Measurements from ENCODE around the gene PPP1R1A. TPM values are rescaled to one million over a fixed set of nuclear protein-coding genes. Genes with fewer than 3 reads are reported as not detected.
A peak's percentile ranks its signal among the peaks of the same experiment; 100 is the strongest.

Gene PPP1R1A
- total RNA-seq, 1 experiment from 2014 or later: 8.5 TPM

- H4K20me1 ChIP-seq (ENCODE audit: control insufficient read depth, insufficient read depth, insufficient read length): no peaks in the 10 kb centered on the region
- no peaks in the 10 kb centered on the region for H3K79me1 ChIP-seq (ENCODE audit: insufficient read depth, low read depth, low read length, poor library complexity, severe bottlenecking)
- no peak overlapping the region for H2BK12ac ChIP-seq (ENCODE audit: insufficient read length, low read depth, low read length)
- no peak overlapping the region for H3K27ac ChIP-seq (ENCODE audit: insufficient read length, low read depth, low read length)
- H3K27me3 Mint-ChIP-seq (ENCODE audit: low read depth): peaks cover 100% of the 10 kb centered on the region
- no peaks in the 10 kb centered on the region for H3K79me2 ChIP-seq (ENCODE audit: insufficient read depth, low read length)
- H2AFZ ChIP-seq (ENCODE audit: low read length): no peak overlapping the region
- no peak overlapping the region for H2BK5ac ChIP-seq (ENCODE audit: insufficient read length, low read length)
- no CpG with 5 or more reads among the region's 3 CpGs for WGBS (ENCODE audit: extremely low coverage, insufficient read length, low lambda C conversion rate)
- no peak overlapping the region for H2BK20ac ChIP-seq (ENCODE audit: low read depth, low read length, poor library complexity, severe bottlenecking)
- no peak for TF ChIP-seq CTCF (conservative IDR thresholded peaks at IDR 0.05)
- H3K4me2 ChIP-seq (ENCODE audit: insufficient read depth, insufficient read length, low read length): no peak overlapping the region
- no peak overlapping the region for H3K27ac Mint-ChIP-seq
- no peak overlapping the region for H3K18ac ChIP-seq (ENCODE audit: insufficient read length, low read depth, low read length)
- H2BK120ac ChIP-seq (ENCODE audit: low read depth, low read length, poor library complexity, severe bottlenecking): no peak overlapping the region
- no peak overlapping the region for H2BK15ac ChIP-seq (ENCODE audit: low read depth, low read length)
- no peaks in the 10 kb centered on the region for H3K4me1 ChIP-seq (ENCODE audit: insufficient read depth, low read length)
- H4K8ac ChIP-seq (replicated peaks; ENCODE audit: insufficient read length, low read depth, low read length): no peak overlapping the region
- no peak overlapping the region for H3T11ph ChIP-seq (ENCODE audit: low read length)
- H4K5ac ChIP-seq (ENCODE audit: insufficient read length, low read depth, low read length): no peak overlapping the region
- no peaks in the 10 kb centered on the region for H3K36me3 Mint-ChIP-seq (ENCODE audit: insufficient read depth in 1 of 3, low read depth in 3 of 3)
- H3K14ac ChIP-seq (ENCODE audit: insufficient read depth, low read length): no peak overlapping the region
- no peak overlapping the region for H3K23ac ChIP-seq (ENCODE audit: insufficient read length, low read depth, low read length)
- H3K9me3 ChIP-seq (ENCODE audit: control insufficient read depth, low read depth, low read length): no peaks in the 10 kb centered on the region
- H2AK5ac ChIP-seq (ENCODE audit: insufficient read length, low read length): no peak overlapping the region
- no peak overlapping the region for H3K9ac ChIP-seq (ENCODE audit: extremely low read depth, insufficient read length, low read length)
- H4K91ac ChIP-seq (ENCODE audit: insufficient read length, low read depth, low read length): no peak overlapping the region
- H3K4me1 Mint-ChIP-seq: no peaks in the 10 kb centered on the region
- no peak overlapping the region for H3K56ac ChIP-seq (ENCODE audit: insufficient read length, low read depth, low read length)
- H3K9me3 Mint-ChIP-seq: no peaks in the 10 kb centered on the region; a peak in 1 of 5 replicates
- peaks cover 27% of the 10 kb centered on the region; the same call in 1 of the 2 replicates for H3K27me3 ChIP-seq (ENCODE audit: insufficient read depth, low read length)
- peak; percentile 25 for DNase-seq
- H3K23me2 ChIP-seq (ENCODE audit: insufficient read length, low read depth, low read length, poor library complexity, severe bottlenecking): no peaks in the 10 kb centered on the region
- no peak overlapping the region for H3K4ac ChIP-seq (ENCODE audit: low read depth, low read length)
- no peak overlapping the region for H3K4me3 Mint-ChIP-seq
Observed at GRCh38 chr12:54611715-54612149, 23.3 kb upstream of the PPP1R1A start.
